HG02759 (cell line): ENCODE results near the gene SLC44A3.

ENCODE experiments used
- ATAC-seq: cut with Tn5 transposase; IDR thresholded peaks from one replicate; pipeline ENCODE4 v1.9.1; 2021; ENCODE audit warnings: mild to moderate bottlenecking, moderate library complexity; ENCODE audit not compliant: unreplicated experiment

Gene SLC44A3

DNA sequence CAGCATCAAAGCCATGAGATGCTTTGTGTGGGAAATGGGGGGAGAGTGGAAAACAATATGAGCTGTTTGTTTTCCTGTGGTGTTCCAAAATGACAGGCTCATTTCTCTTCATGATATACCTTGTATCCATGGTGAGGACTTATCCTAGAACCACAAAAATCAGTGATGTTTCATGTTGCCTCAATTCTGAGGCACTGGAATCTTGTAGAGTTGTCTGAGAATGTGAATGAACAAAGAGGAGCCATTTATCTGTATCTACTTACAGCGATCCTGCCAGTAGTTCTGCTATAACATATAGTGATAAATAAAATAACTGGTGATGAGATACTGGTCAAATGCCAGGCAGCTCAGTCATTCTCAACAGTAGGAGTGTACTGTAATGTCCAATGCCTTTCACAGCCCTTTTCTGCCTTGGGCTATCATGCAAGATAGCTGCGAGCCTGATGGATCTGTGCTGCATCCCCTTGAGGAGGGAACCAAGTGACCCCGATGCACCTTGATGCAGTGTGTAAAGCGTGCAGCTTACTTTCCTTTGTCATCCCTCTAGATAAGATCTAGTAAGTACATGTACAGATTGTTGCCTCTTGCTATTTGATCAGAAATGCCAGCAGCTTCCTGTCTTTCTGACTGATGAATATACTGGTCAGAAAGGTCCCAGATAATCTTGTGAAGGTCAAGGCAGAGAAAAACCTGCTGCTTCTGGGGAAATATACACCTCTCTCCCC, 52.8 kb downstream of the SLC44A3 start:
- ATAC-seq, result no peak

DNA sequence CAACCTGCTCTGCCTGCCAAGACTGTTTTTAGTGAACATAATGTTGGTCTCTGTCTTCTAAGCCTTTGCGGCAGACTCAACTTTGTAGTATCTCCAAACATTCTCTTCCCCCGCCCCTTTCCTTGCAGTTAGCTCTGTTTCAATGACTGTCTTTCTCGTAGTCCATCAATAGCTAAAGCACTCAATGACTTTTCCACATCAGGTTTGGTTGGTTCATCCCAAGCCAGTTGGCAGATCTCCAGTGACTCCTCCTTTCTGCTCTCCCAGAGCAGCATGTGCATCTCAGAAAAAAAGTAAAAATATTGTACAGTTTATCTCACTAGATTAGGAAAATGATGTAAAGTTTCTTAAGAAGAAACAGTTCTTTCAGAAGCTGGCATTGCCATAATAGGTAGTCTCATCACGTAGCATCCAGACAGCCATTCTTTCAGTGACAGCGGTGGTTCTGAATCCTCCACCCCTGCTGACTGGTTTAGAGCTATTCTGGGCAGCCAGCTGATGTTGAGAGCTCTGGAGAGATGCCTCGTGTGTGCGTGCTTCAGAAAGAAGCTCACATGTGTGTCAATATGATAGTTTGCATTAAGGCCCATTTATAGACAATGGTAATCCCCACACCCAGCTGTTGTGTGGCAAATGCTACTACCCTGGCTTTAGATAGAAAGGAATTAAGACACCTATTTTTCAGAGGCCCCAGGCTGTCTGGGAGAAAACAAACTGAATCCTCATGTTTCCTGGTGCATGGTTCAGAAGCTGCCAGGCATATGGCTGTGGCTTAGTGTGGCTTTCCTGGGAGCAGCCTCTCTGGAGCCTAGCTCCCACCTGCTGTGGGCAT, 53.6 kb downstream of the SLC44A3 start:
- peak; percentile 87 for ATAC-seq

DNA sequence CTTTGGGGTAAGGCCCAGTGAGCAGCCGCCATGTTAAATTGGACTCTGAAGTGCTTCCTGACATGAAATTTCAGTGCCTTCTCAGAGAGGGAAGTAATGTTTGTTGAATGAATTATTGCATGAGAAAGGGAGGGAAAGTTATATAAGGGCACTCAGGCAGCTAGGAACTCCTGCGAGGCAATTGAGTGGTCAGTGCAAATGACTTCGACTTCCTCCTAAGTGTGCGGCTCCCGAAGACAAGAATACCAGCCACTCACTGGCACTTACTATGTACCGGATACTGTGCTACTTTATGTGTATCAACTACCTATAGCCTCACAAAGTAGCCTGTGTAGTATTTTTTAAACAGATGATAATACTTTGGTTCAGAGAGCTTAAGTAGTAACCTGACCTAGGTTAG, 54.3 kb downstream of the SLC44A3 start:
- ATAC-seq, result no peak

DNA sequence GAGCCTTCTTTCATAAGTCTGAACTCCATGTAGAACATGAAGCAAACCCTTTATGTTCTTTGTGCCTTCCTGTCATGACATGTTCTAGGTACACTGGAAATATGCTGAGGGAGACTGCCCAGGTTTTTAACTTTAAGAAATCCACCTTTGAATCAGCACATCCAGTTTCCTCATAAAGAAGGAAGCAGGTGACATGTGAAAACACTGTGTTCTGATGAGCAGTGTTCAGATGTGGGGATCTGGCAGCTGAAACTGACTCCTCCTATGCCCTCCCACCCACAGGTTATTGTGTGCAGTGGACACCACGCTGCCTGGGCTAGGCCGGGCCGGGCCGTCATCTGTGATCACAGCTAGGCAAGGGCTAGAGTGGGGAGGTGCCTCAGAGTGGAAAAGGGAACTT, 55.6 kb downstream of the SLC44A3 start:
- no peak for ATAC-seq

DNA sequence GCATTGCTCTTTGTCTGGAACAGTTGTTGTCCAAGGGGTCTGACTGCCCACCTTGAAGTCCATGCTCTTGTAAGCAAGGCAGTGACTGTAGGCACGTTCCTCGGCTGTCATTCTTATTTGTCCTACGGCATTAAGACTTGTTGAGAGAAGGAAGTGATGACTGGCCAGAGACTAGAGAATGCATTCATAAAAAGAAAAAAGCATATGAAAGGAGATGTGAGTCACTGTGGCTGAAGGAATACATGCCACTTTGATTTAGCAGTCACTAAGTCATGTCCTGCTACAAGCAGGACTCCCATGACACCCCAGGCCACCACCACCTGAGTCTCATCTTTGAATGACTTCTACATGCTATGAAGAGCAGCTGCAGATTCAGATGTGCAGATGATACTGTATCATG, 56.2 kb downstream of the SLC44A3 start:
- no peak for ATAC-seq

DNA sequence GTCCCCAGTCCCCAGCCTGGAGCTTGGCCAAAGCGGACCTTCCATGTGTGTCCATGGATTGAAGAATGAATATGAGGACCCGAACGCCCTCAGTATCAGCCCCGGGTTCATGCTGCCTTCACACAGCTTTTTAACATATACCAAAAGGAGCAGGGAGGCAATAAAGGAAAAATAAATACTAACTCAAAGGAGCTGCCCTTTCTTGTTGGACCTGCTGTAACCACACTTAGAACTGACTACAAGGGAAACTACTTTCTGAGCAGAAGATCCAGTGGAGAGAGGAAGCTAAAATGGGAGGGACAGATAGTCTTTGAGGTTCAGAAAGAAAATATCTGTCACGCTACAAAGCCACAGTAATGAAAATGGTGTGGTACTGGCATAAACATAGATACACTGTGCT, 58.2 kb downstream of the SLC44A3 start:
- ATAC-seq, result no peak

DNA sequence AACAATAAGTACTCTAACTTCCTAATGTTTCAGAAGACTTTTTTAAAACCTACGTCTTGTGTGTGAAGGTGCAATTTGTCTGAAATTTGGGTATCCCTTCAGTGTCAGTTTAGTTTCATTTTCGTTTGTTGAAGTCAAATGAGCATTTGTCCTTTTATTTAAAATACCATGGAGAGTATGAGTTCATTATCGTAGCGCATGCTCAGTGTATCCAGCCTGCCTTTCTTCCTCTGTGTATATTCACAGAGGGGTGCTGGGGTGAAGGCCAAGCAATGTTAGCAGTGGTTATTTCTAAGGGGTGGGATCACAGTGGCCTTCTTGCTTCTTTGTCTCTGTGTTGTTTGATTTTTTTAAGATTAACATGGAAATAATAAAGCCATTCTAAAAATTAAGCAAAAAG, 63.5 kb downstream of the SLC44A3 start:
- no peak for ATAC-seq

DNA sequence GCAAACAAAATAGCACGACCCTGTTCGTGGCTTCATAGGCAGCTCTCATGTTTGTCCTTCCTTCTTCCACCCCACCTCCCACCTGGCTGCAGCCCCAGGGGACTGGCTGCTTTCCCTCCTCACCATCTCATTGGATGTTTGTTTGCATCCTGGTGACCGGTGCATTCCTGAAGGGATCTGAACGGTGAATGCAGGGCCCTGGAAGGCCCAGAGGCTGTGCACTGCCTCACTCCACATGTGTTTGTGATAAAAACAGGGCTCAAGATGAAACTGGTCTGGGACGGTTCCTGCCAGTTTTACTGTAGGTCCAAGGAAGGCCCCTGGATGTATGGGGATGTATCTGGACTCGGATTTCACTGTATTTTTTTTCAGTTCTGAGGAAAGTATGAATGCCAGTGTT, 63.9 kb downstream of the SLC44A3 start:
- no peak for ATAC-seq

DNA sequence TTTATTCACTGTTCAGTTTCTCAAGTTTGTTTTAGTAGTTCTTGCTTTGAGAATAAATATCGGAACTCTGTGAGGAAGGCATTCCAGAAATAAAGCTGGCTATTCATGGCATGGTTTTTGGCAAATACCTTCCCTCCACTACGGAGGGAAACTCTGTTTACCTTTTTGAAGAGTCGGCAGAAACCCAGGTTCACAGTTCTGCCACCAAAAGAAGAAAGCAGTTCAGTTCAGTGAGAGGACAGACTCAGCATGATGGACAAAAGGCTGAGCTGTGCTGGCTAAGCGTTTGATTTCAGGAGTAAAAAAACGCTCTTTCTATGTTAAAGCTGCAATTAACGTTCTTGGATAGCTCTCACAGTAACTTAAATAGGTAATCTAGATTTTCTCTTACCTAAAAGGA, 64.3 kb downstream of the SLC44A3 start:
- ATAC-seq, result no peak

DNA sequence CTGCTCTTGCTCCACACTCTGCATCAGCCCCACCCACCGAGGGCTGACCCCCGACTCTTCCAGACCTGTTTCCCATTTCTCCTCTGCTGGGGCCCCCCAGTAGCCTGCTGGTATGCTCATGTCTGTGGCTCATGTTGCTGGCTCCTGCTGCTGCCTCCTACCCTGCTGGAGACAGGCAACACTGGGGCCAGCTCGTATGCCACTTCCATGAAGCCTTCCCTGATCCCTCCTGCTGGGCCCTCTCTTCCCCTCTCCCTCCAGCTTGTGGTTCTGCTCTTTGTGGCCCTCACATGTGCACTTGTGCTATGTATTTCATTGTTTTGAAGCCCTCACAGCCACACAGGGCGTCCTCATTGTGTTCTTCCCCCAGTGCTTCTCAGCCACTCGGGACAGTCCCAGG, 66.2 kb downstream of the SLC44A3 start:
- no peak for ATAC-seq

DNA sequence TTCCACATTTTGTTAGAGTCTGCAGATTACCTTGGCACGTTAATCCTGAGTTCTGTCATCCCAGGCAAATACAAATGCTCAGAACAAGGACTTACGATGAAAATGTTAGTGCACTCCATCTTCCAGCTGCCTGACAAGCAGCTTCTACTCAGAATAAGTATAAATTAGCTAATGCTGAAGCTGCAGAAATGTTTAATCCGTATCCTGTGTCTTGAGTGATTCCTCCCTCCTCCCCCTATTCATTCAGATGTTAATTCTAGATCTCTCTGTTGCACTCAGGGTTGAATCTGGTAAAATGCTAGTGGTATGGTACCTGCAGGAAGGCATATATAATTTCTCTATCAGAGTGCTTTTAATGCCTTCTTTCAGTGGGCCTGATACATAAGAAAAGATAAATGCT, 66.9 kb downstream of the SLC44A3 start:
- ATAC-seq, result no peak

DNA sequence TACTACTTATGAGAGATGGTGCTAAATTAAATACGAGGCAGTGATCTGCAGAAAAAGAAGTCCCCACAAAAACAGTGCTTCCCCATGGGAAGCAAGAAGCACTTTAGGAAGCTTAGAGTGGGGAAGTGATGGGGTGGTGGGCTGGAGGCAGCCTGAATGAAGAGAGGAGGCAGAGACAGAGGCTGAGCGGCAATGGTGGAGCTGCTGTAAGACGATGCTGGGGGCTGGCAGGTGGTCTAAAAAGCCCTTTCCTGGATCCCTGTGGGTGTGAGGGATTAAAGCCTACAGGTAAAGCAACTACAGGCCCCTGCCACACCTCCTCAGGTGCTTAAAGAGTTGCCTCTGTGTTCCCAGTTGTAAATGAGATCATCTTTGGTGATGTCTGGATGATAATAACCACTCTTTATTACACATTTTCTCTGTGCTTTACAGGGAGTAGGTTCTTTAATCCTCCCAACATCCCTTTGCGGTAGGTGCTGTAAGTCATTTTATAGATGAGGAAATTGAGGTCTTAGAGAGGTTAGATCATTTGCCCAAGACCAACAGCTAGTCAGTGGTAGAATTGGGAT, 67.5 kb downstream of the SLC44A3 start:
- ATAC-seq, result no peak

DNA sequence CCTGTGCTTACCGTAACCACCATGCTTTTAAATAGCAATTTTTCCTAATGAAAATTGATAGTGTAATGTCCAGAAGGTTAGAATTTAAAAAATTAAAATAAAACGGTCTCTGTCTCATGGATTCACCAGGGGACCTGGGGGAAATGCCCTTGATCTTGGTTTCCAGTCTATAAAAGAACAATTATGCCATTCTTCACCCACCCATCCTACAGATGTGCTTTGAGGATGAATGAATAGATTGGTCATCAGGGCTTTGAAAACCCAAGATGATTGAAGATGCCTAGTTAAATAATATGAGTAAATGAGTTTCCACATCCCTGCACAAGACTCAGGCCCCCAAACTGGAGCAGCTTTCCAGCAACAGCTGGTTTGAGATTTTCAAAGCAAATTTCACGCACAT, 68.0 kb downstream of the SLC44A3 start:
- no peak for ATAC-seq

DNA sequence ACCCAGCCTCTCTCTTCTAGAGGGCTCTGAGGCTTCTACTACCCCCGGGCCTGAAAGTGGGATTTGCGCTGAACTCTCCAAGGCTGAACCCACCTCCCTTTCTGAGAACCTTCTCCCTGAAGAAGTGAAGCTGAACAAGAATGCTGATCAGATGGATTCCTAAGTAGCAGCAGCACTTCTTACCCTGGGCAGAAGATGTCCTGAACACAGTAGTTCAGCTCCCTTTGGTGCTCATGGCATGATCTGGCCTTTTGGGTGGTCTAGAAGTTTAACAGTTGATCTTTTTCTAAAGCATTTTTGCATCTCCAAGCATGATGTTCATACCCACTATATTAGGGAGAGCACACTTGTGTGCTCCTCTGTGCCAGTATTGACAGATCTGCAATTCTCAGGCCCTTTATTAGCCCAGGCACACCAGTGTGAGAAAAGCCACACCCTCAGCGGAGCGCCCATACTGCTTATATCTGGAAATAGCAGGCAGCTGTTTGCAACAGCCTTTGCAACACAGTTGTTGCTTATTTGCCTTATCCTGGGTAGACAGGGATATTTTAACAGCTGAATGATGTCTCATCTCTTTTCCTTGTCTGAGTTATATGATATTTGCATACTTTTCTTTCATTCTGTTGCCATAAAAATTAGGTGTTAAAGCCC, 72.6 kb downstream of the SLC44A3 start:
- no peak for ATAC-seq

DNA sequence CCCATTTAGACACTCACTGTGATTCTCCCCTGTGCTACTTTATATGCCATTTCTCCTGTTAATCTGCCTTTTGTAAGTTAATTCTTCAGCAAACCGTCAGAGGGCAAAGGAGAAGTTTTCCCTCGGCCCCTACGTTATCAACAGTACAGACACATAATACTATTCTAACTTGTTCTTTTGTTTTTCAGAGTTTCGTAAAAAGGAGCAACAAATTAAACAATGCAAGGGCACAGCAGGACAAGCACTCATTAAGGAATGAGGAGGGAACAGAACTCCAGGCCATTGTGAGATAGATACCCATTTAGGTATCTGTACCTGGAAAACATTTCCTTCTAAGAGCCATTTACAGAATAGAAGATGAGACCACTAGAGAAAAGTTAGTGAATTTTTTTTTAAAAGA, 74.5 kb downstream of the SLC44A3 start:
- ATAC-seq, result no peak

DNA sequence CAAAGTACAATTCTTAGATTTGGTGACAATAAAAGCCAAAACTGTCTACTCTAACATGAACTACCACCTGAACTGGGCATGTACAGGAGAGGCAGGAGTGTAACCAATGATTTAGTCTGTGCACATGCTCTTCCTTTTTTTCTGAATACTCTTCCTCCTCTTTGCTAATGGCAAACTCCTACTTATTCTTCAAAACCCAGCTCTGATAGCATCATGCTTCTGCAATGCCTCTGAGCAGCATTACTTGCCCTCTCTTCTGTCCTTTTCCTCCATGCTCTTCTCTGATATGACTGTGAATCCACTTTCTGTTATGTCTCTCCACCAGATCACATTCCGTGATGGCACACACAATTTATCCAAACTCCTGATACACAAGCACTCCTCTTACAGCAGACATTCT, 75.4 kb downstream of the SLC44A3 start:
- no peak for ATAC-seq

DNA sequence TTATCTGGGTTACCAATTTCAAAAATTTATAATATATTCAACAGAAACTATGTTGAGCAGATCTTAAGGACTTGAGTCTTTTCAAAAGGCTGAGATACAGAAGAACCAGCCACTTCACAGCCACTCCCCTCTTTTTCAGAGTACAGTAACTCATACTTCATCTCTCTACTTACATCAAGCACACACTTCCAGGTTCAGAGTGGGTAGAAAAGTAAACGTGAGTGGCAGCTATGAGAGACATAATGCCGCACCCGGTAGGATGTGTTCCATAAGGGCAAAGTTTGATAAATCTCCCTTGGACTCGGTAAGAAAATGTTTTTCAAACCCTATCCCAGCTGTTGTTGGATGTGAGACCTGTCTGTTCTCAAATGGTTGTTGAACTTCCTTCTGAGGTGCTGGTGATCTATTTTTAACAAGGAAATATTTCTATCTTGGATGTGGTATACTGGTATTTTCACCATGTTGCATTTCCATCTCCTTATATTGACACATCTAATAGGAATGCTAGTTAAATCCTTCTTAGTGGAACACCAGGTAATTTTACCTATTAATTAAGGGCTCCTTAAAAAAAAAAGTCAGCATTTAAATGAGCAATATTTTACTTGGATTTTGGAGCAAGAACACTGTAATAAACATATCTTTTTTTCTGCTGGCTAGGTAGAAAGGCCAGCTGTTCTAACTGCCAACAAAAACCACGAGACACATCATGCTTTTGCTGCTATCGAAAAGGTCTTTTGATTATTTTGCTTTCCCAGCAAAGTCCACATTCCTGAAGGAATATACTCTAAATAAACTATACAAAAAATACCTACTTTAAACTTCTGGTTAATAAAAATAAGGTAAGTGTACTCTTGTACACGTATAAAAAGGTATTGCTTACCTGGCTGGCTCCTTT, 78.6 kb downstream of the SLC44A3 start:
- ATAC-seq, result no peak

DNA sequence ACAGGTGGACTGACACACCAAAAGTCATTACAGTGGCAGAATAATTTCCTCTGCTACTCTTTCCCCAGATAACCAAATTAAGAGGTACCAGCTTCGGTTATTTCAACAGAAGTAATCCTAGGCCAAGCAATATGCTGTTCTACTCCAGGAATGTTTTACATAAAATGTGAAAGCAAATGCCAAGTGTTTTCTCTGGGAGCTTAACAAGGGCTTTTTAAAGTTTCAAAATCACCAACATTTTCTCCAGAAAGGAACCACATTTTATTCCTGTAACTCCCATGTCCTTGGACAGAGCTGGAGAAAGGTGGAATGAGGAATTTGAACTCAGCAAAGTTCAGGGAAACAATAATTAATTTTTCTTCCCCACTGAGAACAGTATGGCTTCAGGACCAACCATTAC, 79.6 kb downstream of the SLC44A3 start:
- no peak for ATAC-seq

DNA sequence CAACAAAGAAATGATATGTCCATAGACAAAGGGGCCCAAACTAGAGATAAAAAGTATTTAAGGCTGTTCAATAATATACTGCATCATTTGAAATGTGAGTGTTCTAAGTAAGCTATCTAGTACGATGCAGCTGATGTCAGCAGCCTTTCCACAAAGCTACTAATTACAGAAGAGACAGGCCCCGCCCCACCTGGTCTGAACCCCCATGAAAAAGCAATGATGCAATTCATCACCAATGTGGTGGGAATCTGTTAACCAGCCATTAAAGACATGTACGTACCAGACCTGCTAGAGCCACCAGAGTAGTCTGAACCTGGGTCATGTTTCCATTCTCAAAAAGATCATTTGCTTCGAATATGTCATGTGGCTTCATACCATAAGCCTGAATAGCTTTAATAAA, 81.7 kb downstream of the SLC44A3 start:
- ATAC-seq, result no peak

DNA sequence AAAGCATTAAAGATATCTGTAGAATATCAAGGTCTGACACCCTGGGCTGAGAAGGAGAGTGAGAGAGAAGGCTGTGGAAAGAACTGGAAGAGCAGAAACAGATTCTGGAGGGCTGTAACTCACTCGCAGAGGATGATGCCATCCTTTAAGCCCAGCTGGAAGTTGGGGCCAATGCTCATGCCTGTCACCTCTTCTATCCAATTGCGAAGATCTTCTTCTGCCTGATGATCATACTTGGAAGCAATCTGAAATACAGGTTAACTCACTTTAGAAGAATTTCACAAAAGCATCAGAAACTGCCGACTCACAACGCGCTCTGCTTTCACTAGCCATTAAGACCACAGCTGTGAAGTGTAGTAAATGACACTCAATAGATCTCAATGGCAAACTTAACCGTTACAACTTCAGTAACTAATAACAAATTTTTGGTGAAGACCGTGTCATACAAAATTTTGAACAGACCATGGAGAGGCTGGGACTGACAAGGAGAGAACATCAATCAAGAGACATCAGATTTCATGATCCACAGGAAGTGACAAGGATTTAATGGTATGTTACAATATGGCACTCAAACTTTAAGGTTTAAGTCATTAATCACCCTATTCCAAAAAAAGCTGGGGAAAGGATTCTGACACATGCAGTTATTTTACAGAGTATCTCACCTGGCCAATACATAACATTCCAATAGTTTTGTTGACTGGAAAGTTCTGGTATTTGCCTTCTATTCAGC, 83.3 kb downstream of the SLC44A3 start:
- no peak for ATAC-seq
